HG03342 (cell line): ENCODE results near the gene AIMP1.
"Not testable (repeated sequence)": the region's sequence is repeated elsewhere in the genome, so short reads cannot be mapped to it uniquely, and the experiment has no call there.

ENCODE experiments used
- ATAC-seq: cut with Tn5 transposase; IDR thresholded peaks from one replicate; pipeline ENCODE4 v1.9.1; 2021; ENCODE audit warnings: mild to moderate bottlenecking, moderate library complexity; ENCODE audit not compliant: unreplicated experiment

AIMP1 gene

DNA sequence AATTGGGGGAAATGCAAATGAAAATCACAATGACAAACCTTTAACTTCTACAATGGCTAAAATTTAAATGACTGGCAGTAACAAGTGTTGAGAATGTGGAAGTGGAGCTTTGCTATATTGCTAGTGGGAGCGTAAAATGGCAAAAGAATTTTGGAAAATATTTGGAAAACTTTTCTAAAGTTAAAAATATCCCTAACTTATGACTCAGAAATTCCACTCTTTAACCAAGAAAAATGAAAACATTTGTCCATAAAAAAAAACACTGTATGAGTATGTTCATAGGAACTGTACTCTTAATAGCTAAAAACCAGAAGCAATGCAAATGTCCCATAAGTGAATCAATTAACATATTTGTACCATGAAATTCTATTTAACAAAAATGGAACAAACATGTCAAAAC is 4.0 kb upstream of the AIMP1 start:
- ATAC-seq: no peak

GRCh38 chr4:106312997-106313522 is 3.3 kb upstream of the AIMP1 start:
- ATAC-seq: no peak

- ATAC-seq: no peak
These were observed 1.4 kb upstream of the AIMP1 start for GRCh38 chr4:106314960-106315359.

DNA sequence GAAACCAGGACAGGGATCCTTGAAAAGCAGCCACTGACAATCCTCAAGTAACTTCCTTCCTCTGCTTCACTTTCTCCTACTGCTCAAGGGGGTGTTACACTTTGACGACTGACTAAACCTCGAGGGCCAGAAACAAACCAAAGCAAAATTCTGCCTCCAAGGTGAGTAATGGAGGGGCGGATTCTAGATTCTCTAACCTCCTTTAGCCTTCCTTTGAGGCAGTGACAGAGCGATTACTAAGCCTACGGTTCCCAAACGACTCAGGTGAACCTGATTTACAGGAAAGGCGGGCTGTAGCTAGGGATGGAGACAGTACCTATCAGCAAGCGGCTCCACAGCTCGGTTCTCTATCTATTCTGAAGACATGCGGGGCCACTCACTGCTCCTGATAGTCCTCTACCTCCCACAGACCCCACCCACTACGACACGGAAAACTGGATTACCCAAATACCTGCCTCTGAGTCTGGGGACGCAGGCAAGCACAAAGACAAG is 828 bp upstream of the AIMP1 start:
- peak; percentile 18 for ATAC-seq

GRCh38 chr4:106316773-106317409 is 541 bp downstream of the AIMP1 start:
- ATAC-seq: peak; percentile 1

DNA sequence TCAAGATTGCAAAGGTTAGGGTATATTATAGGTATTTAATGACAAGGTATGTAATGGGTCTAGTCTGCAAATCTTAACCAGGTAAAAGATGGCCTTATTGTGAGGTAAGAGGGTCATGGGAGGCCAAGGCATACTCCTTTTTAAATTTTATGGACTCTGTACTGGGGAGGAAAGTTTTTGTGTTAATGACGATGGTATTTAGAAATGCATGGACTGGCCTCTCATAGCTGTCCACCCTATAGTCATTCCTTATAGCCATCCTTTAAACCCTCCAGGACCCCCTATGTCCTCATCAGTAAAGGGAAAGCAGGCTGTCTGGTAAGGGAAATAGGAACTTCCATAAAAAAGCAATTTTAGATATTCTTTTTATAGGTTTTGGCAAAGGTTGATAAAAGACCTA is 1.5 kb downstream of the AIMP1 start:
- no peak for ATAC-seq

DNA sequence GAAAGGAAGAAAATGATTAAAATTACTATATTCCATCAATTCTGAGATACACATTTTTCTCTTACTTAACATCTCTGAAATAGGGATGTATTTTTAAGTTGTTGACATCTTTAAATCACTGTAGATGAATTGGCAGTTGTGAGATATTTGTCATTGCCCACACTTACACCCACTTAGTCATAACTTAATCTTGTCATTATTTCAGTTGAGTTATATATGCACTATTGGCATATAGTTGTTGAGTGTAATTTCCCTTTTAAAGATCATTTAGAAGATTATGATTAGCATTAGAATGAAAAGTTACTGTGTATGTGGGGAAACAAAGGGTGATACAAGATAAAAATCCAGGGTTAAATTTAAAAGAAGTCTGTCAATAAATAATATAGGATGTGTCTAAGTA is 2.2 kb downstream of the AIMP1 start:
- ATAC-seq: no peak

GRCh38 chr4:106320235-106320634 is 3.9 kb downstream of the AIMP1 start:
- no peak for ATAC-seq

DNA sequence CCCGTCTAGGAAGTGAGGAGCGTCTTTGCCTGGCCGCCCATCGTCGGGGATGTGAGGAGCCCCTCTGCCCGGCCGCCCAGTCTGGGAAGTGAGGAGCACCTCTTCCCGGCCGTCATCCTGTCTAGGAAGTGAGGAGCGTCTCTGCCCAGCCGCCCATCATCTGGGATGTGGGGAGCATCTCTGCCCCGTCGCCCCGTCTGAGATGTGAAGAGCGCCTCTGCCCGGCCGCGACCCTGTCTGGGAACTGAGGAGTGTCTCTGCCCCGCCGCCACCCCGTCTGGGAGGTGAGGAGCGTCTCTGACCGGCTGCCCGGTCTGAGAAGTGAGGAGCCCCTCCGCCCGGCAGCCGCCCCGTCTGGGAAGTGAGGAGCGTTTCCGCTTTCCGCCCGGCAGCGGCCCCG is 4.8 kb downstream of the AIMP1 start:
- ATAC-seq: not testable (repeated sequence)

DNA sequence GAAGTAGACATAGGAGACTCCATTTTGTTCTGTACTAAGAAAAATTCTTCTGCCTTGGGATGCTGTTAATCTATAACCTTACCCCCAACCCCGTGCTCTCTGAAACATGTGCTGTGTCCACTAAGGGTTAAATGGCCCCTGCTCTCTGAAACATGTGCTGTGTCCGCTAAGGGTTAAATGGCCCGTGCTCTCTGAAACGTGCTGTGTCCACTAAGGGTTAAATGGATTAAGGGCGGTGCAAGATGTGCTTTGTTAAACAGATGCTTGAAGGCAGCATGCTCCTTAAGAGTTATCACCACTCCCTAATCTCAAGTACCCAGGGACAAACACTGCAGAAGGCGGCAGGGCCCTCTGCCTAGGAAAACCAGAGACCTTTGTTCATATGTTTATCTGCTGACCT is 5.5 kb downstream of the AIMP1 start:
- not testable (repeated sequence) for ATAC-seq

DNA sequence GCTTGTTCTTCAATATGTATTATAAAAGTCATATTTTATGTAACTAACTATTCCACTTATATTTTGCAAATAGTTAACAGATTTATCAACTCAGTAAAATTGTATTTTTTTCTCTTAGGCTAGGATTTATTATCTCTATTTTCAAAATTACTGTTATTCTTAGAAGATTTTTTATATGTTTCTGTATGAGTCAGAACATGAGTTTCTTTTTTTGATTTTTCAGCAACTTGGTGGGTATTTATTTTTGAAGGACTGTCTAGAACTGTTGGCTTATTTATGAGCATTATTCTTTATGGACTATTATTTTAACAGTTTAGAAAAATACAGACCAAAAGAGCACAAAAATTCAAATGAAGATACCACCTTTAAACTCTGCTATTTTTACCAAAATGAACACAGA is 6.8 kb downstream of the AIMP1 start:
- ATAC-seq: no peak

GRCh38 chr4:106325800-106326199 is 9.4 kb downstream of the AIMP1 start:
- no peak for ATAC-seq

DNA sequence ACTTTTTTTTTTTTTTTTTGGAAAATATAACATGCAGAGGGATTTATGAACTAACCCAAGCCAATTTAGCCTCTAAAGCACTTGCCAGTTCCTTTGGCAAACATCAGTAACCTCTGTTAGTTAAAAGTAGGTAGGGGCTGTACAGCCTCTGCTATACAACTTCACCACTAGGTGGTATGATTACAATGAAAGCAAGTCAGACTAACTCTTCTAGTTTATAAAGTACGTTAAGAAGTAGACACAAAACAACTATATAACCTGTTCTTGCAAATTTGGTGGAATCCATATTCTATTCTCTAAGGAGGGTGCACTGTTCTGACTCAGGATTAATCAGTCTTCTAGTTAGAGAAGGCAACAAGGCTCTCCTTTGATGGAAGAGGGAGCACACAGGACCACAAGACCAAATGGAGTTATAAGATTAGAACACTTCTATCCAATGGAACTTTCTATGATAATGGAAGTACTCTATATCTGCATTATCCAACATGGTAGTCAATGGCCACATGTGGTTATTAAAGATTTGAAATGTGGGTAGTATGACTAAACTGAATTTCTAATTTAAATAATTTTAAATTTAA is 12.8 kb downstream of the AIMP1 start:
- peak; percentile 82 for ATAC-seq

DNA sequence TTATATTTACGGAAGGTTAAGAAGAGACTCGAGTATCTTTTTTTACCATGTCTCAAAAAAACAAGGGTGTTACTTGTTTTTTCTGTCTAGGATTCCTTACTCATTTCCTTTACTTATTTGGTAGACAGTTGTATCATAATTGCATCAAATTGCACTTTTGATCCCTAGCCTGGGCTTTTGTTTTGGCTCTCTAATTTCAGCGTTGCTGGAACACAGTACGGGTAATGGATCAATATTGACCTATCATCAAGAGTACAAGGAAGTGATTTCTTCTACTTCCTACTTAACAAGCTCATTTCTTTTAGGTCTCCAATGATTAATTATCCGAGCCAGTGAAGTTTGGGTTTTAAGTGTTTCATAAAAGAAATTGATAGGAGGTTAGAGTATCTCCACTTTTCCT is 16.8 kb downstream of the AIMP1 start:
- no peak for ATAC-seq

GRCh38 chr4:106334741-106335470 is 18.6 kb downstream of the AIMP1 start:
- no peak for ATAC-seq

DNA sequence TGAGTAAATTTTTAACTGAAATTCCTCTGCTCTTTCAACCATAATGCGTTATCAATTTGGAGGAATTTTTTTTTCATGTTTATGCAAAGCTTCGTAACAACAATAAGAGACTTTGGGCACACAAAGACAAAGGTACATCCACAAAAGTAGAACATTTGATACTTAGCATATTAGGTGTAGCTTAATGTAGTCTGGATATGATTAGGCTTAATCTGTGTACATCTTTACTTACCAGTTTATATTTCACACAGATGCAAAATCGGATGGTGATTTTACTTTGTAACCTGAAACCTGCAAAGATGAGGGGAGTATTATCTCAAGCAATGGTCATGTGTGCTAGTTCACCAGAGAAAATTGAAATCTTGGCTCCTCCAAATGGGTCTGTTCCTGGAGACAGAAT is 20.3 kb downstream of the AIMP1 start:
- ATAC-seq: no peak

DNA sequence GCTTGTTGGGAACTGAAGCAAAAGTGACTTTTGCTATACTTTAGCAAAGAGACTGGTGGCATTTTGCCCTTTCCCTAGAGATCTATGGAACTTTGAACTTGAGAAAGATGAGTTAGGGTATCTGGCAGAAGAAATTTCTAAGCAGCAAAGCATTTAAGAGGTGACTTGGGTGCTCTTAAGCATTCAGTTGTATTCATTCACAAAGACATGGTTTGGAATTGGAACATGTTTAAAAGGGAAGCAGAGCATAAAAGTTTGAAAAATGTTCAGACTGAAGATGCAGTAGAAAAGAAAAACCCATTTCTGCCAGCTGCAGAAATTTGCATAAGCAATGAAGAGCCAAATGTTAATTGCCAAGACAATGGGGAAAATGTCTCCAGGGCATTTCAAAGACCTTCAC is 21.6 kb downstream of the AIMP1 start:
- ATAC-seq: no peak

GRCh38 chr4:106338671-106339070 is 22.3 kb downstream of the AIMP1 start:
- ATAC-seq: no peak

DNA sequence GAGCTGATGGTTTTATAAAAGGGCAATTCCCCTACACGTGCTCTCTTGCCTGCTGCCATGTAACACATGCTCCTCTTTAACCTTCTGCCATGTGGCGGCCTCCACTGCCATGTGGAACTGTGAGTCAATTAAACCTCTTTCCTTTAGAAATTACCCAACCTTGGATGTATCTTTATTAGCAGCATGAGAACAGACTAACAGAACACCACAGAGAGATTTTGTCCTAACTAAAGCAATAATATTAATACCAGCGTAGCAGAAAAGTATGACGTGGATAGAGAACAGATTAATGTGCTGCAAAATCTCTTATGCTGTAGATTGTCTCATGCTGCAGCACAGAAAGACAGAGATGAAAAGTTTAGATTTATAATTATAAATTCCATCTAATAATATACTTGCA is 23.1 kb downstream of the AIMP1 start:
- no peak for ATAC-seq

DNA sequence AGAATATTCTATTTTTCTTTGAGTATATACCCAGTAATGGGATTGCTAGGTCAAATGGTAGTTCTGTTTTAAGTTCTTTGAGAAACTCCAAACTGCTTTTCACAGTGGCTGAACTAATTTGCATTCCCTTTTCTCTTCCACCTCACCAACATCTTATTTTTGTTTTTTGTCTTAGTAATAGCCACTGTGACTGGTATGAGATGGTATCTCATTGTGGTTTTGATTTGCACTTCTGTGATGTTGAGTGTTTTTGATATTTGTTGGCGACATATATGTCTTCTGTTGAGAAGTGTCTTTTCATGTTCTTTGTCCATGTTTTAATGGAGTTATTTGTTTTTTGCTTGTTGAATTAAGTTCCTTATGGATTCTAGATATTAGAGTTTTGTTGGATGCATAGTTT is 24.4 kb downstream of the AIMP1 start:
- ATAC-seq: no peak

GRCh38 chr4:106343865-106344646 is 27.7 kb downstream of the AIMP1 start:
- no peak for ATAC-seq
